Liver (tissue), 9 donors: Measurements from ENCODE around the gene FGD4. TPM values are rescaled to one million over a fixed set of nuclear protein-coding genes. Genes with fewer than 3 reads are reported as not detected.

Source experiments
- DNase-seq: peaks from one replicate; pipeline ENCODE4 v3.0.0-alpha.2; 2017; ENCODE audit warnings: low spot score
- H3K27ac ChIP-seq, 2 donors: one replicate each; pipeline ENCODE4 v1.7.0; 2013; ENCODE audit warnings: inconsistent platforms in 2 of 2, low read length in 2 of 2, control low read depth in 1 of 2, low read depth in 1 of 2, mild to moderate bottlenecking in 1 of 2
- H3K27me3 ChIP-seq, 4 donors: one replicate each; pipeline versions ENCODE4 v1.6.1 to v1.7.0; 2013; ENCODE audit warnings: low read length in 3 of 4, inconsistent platforms in 1 of 4, mild to moderate bottlenecking in 1 of 4, moderate library complexity in 1 of 4; ENCODE audit not compliant: control insufficient read depth in 4 of 4, insufficient read depth in 4 of 4
- H3K36me3 ChIP-seq, 4 donors: one replicate each; pipeline versions ENCODE4 v1.6.1 to v1.7.0; 2013; ENCODE audit warnings: low read length in 3 of 4, mild to moderate bottlenecking in 3 of 4, low read depth in 1 of 4, moderate library complexity in 1 of 4; ENCODE audit not compliant: control insufficient read depth in 4 of 4, insufficient read depth in 3 of 4
- H3K4me1 ChIP-seq, 4 donors: one replicate each; pipeline versions ENCODE4 v1.6.1 to v1.7.0; 2013; ENCODE audit warnings: low read length in 3 of 4, mild to moderate bottlenecking in 3 of 4, moderate library complexity in 1 of 4; ENCODE audit not compliant: control insufficient read depth in 4 of 4, insufficient read depth in 4 of 4
- H3K4me3 ChIP-seq, 3 donors: one replicate each; pipeline versions ENCODE4 v1.6.1 to v1.7.0; 2013; ENCODE audit warnings: low read length in 3 of 3, control low read depth in 1 of 3, low read depth in 1 of 3, mild to moderate bottlenecking in 1 of 3
- H3K9ac ChIP-seq, 2 donors: one replicate each; pipeline ENCODE4 v1.7.0; 2013; ENCODE audit warnings: low read length in 2 of 2, mild to moderate bottlenecking in 2 of 2, moderate library complexity in 2 of 2, control low read depth in 1 of 2, low read depth in 1 of 2
- H3K9me3 ChIP-seq, 4 donors: one replicate each; pipeline versions ENCODE4 v1.6.1 to v1.7.0; 2013; ENCODE audit warnings: low read length in 3 of 4; ENCODE audit not compliant: control insufficient read depth in 4 of 4
- CTCF ChIP-seq: fragments of 150-350 bp; IDR thresholded peaks from 2 replicates; pipeline ENCODE4 v1.5.1; 2017; ENCODE audit warnings: improper control_type of control experiment, low read depth, low read length; ENCODE audit not compliant: missing input control
- FOXA2 ChIP-seq: IDR thresholded peaks from 2 replicates; pipeline ENCODE4 v1.6.1; 2016; ENCODE audit warnings: antibody characterized with exemption
- GABPA ChIP-seq, 2 donors: IDR thresholded peaks in 1 of 2; conservative IDR thresholded peaks in 1 of 2; 2 replicates each; pipeline ENCODE4 v1.6.1; 2016; ENCODE audit warnings: antibody characterized with exemption in 2 of 2, mild to moderate bottlenecking in 1 of 2, moderate library complexity in 1 of 2
- HNF4G ChIP-seq: IDR thresholded peaks from 2 replicates; pipeline ENCODE4 v1.6.1; 2016; ENCODE audit warnings: antibody characterized with exemption
- JUND ChIP-seq, 2 donors: IDR thresholded peaks; 2 replicates each; pipeline ENCODE4 v1.6.1; 2016; ENCODE audit warnings: antibody characterized with exemption in 2 of 2
- NR2F2 ChIP-seq: IDR thresholded peaks from 2 replicates; pipeline ENCODE4 v1.6.1; 2016; ENCODE audit warnings: antibody characterized with exemption
- RXRA ChIP-seq, 2 donors: IDR thresholded peaks; 2 replicates each; pipeline ENCODE4 v1.6.1; 2017 to 2018; ENCODE audit warnings: antibody characterized with exemption in 2 of 2, mild to moderate bottlenecking in 1 of 2
- SP1 ChIP-seq: IDR thresholded peaks from 2 replicates; pipeline ENCODE4 v1.6.1; 2018; ENCODE audit warnings: antibody characterized with exemption, mild to moderate bottlenecking
- YY1 ChIP-seq: IDR thresholded peaks from 2 replicates; pipeline ENCODE4 v1.6.1; 2016; ENCODE audit warnings: antibody characterized with exemption, mild to moderate bottlenecking
- WGBS: extraction: QIAGEN DNeasy Blood & Tissue Kit; methylation state at CpG from one replicate; pipeline ENCODE4 v1.1.7; 2013; 5-methylcytosine and 5-hydroxymethylcytosine counted together
- polyA plus RNA-seq, 2 donors: library from polyadenylated mRNA; stranded (reverse) in 1 of 2; unstranded in 1 of 2; fragments of 200-250 nt in 1 of 2; fragments of >200 nt in 1 of 2; fragmentation: Nextera tagmentation in 1 of 2; extraction: Ambion mirVana in 1 of 2; gene quantifications; one replicate each; pipeline versions ENCODE4 v1.2.1 to v1.2.3, GENCODE V29; 2013 to 2015
- total RNA-seq, 2 donors: library from RNA; depleted of rRNA; stranded (reverse); fragments of >200 nt; gene quantifications; one replicate each; pipeline ENCODE4 v1.2.3, GENCODE V29; 2014
- TF ChIP-seq, protein P1 (sequence below): IDR thresholded peaks from 2 replicates; pipeline ENCODE4 v1.6.1; 2016; ENCODE audit warnings: antibody characterized with exemption
- TF ChIP-seq, protein P2 (sequence below): IDR thresholded peaks from 2 replicates; pipeline ENCODE4 v1.6.1; 2016; ENCODE audit warnings: antibody characterized with exemption, mild to moderate bottlenecking
- TF ChIP-seq, protein P3 (sequence below): IDR thresholded peaks from 2 replicates; pipeline ENCODE4 v1.6.1; 2016; ENCODE audit warnings: antibody characterized with exemption
- TF ChIP-seq, protein P4 (sequence below): IDR thresholded peaks from 2 replicates; pipeline ENCODE4 v1.6.1; 2016; ENCODE audit warnings: antibody characterized with exemption
- donor health status: healthy.
- donor health status: healthy.
- donor health status: healthy.
- donor health status: healthy.
- donor health status: healthy.

The FGD4 gene
- total and polyA plus RNA-seq, 4 donors: 3.8 to 26.4 (median 9.0) TPM

DNA sequence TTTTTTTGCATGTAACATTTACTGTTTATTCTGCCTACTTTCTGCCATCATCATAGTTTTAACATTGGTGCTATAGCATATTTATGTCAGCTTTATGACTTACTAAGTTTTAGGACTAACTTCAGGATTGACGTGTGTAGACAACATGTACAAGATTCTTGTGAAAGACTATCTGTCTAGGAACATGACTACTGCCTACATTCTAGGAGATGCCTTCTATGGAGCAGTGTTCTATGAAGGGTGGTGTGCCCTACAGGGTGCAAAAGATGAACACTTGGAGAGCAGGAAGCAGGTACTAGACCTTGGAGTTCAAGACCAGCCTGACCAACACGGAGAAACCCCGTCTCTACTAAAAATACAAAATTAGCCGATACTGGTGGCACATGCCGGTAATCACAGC, 118.6 kb downstream of the FGD4 start:
- H3K9ac ChIP-seq: no peak overlapping the region
- H3K27ac ChIP-seq: no peak overlapping the region

DNA sequence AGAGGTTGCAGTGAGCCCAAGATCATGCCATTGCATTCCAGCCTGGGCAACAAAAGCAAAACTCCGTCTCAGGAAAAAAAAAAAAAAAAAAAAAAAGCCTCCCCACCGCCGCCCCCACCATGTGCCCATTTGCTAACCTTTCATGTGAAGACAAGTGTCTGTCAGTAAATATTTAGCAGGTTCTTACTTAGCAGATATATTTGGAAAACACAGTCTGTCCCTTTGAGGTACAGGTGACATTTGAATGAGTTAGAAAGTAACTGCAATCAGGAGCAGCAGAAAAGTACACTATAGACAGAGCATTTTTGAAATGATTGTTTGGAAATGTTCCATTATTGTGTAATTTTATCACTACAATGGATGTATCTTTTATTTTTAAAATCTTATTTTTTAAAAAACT, 119.7 kb downstream of the FGD4 start:
- H3K27me3 ChIP-seq: no peaks in the 10 kb centered on the region
- no peak overlapping the region for H3K9ac ChIP-seq
- H3K27ac ChIP-seq: no peak overlapping the region
- peaks cover 0 to 20% (median 2%) of the 10 kb centered on the region in 4 donors for H3K4me1 ChIP-seq
- no peak for TF ChIP-seq NR2F2
- TF ChIP-seq JUND (IDR thresholded peaks at IDR 0.05): no peak
- no peak for TF ChIP-seq RXRA (IDR thresholded peaks at IDR 0.05)
- TF ChIP-seq FOXA2: no peak
- TF ChIP-seq, protein P1, sequence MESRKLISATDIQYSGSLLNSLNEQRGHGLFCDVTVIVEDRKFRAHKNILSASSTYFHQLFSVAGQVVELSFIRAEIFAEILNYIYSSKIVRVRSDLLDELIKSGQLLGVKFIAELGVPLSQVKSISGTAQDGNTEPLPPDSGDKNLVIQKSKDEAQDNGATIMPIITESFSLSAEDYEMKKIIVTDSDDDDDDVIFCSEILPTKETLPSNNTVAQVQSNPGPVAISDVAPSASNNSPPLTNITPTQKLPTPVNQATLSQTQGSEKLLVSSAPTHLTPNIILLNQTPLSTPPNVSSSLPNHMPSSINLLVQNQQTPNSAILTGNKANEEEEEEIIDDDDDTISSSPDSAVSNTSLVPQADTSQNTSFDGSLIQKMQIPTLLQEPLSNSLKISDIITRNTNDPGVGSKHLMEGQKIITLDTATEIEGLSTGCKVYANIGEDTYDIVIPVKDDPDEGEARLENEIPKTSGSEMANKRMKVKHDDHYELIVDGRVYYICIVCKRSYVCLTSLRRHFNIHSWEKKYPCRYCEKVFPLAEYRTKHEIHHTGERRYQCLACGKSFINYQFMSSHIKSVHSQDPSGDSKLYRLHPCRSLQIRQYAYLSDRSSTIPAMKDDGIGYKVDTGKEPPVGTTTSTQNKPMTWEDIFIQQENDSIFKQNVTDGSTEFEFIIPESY: no peak
- TF ChIP-seq SP1: no peak
- TF ChIP-seq, protein P2, sequence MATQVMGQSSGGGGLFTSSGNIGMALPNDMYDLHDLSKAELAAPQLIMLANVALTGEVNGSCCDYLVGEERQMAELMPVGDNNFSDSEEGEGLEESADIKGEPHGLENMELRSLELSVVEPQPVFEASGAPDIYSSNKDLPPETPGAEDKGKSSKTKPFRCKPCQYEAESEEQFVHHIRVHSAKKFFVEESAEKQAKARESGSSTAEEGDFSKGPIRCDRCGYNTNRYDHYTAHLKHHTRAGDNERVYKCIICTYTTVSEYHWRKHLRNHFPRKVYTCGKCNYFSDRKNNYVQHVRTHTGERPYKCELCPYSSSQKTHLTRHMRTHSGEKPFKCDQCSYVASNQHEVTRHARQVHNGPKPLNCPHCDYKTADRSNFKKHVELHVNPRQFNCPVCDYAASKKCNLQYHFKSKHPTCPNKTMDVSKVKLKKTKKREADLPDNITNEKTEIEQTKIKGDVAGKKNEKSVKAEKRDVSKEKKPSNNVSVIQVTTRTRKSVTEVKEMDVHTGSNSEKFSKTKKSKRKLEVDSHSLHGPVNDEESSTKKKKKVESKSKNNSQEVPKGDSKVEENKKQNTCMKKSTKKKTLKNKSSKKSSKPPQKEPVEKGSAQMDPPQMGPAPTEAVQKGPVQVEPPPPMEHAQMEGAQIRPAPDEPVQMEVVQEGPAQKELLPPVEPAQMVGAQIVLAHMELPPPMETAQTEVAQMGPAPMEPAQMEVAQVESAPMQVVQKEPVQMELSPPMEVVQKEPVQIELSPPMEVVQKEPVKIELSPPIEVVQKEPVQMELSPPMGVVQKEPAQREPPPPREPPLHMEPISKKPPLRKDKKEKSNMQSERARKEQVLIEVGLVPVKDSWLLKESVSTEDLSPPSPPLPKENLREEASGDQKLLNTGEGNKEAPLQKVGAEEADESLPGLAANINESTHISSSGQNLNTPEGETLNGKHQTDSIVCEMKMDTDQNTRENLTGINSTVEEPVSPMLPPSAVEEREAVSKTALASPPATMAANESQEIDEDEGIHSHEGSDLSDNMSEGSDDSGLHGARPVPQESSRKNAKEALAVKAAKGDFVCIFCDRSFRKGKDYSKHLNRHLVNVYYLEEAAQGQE: no peak
- TF ChIP-seq, protein P3, sequence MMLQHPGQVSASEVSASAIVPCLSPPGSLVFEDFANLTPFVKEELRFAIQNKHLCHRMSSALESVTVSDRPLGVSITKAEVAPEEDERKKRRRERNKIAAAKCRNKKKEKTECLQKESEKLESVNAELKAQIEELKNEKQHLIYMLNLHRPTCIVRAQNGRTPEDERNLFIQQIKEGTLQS: no peak
- no peak for TF ChIP-seq YY1
- TF ChIP-seq, protein P4, sequence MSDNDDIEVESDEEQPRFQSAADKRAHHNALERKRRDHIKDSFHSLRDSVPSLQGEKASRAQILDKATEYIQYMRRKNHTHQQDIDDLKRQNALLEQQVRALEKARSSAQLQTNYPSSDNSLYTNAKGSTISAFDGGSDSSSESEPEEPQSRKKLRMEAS: no peak
- 83% methylated on average over 3 of the region's 3 CpGs for WGBS
- H3K36me3 ChIP-seq: no peaks in the 10 kb centered on the region
- DNase-seq: no peak
- no peak overlapping the region for H3K4me3 ChIP-seq
- H3K9me3 ChIP-seq: no peaks in the 10 kb centered on the region

More for the DNA sequence above, 118.6 kb downstream of the FGD4 start:
- no peak for DNase-seq
- Histone ChIP-seq H3K4me1 (peaks cover 1 to 21% (median 4%) of the 10 kb centered on the region in 4 donors), H3K4me3 (no peak overlapping the region), H3K9me3 (no peaks in the 10 kb centered on the region), H3K36me3 (no peaks in the 10 kb centered on the region), H3K27me3 (no peaks in the 10 kb centered on the region)
- TF ChIP-seq, protein P2: no peak
- no peak for TF ChIP-seq CTCF
- TF ChIP-seq HNF4G: no peak
- TF ChIP-seq RXRA (IDR thresholded peaks at IDR 0.05): no peak
- no peak for TF ChIP-seq GABPA (IDR thresholded peaks at IDR 0.05 in 1 of 2, conservative IDR thresholded peaks at IDR 0.05 in 1 of 2)
- no peak for TF ChIP-seq SP1
- WGBS: 97% methylated on average over 5 of the region's 5 CpGs
